Measurements from ENCODE around the gene SLF2.

The SLF2 gene

GRCh38 chr10:100873146-100873826 lies 39.5 kb upstream of the SLF2 start:
- TF ChIP-seq CTCF (IDR thresholded peaks at IDR 0.05) = no peak
- Histone ChIP-seq H3K9me3 (no peaks in the 10 kb centered on the region), H3K4me1 (no peaks in the 10 kb centered on the region), H3K27me3 (peaks cover 0 to 69% of the 10 kb centered on the region in 2 donors), H3K4me3 (no peak overlapping the region), H3K27ac (no peak overlapping the region), H3K36me3 (no peaks in the 10 kb centered on the region)
- intact Hi-C loops (cut with DNase I; ENCODE audit: low total_unique reads) = no loop called here
- DNase-seq = no peak

DNA sequence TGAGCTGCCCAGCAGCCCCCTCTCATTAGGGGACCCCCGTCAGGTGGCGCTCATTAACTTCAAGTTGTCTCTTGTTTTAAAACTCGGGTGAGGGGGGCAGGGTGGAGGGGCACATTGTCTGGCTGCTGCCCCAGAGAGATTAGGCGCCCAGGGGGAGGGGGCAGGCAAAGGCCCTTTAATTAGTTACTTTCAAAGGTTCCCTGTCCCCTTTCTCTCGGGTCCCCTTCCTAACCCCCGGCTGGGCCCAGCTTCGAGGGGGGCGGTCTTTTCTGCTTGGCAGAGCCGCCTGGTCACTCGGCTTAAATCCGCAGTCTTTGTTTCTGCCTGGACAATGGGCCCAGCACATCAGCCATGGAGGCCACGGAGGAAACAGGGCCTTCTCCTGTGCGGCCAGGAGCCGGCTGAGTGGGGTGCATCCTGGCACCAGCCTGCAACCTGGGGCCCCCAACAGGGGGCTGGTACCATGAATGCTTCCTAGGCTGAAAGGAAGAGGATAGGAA lies 38.9 kb upstream of the SLF2 start:
- intact Hi-C loops (cut with DNase I; ENCODE audit: low total_unique reads) = no loop called here
- DNase-seq = no peak
- Histone ChIP-seq H3K36me3 (no peaks in the 10 kb centered on the region), H3K4me3 (no peak overlapping the region), H3K9me3 (no peaks in the 10 kb centered on the region), H3K27ac (no peak overlapping the region), H3K27me3 (peaks cover 0 to 67% of the 10 kb centered on the region in 2 donors), H3K4me1 (no peaks in the 10 kb centered on the region)
- TF ChIP-seq CTCF (IDR thresholded peaks at IDR 0.05) = no peak

DNA sequence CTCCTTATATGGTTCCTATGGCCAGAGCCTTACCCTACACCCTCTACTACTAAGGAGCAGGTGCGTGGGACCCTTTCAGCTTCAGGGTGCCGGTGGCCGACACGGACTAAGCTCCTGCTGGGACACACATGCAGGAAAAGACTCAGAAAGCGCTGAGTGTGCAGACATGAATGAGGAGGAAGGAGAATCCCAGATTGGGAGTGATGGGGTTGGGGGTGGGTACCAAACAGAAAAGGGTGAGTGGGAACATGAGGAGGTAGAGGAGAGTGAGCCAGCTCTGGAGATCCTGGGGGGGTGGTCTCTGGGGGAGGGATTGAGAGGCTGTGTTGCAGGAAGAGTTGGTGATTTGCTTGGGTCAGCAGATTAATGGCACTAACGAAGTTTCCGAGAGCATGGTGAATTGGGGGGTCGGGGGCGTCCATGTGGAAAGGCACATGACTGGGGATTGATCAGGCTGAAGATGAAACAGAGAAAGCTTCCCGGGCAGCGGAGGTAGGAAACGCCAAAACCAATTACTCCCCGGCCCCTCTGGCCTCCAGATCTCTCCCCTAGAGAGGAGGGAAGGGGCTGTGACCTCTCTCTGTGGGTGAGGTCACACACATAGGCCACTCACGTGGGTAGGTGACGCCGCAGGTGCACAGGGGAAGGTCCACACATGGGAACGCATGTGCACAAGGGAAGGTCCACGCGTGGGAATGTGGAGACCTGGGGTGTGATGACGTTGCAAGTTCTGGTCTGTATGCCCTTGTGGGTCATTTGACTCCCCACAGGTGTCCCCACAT lies 37.9 kb upstream of the SLF2 start:
- TF ChIP-seq CTCF (IDR thresholded peaks at IDR 0.05) = no peak
- DNase-seq = no peak
- H3K27ac ChIP-seq = no peak overlapping the region
- H3K4me1 ChIP-seq = no peaks in the 10 kb centered on the region
- intact Hi-C loops (cut with DNase I; ENCODE audit: low total_unique reads) = no loop called here
- H3K9me3 ChIP-seq = no peaks in the 10 kb centered on the region
- no peak overlapping the region for H3K4me3 ChIP-seq
- no peaks in the 10 kb centered on the region for H3K36me3 ChIP-seq
- peaks cover 0 to 72% of the 10 kb centered on the region in 2 donors for H3K27me3 ChIP-seq

GRCh38 chr10:100875484-100876166 lies 37.1 kb upstream of the SLF2 start:
- no peak overlapping the region for H3K4me3 ChIP-seq
- TF ChIP-seq CTCF (IDR thresholded peaks at IDR 0.05) = no peak
- H3K27ac ChIP-seq = no peak overlapping the region
- intact Hi-C loops (cut with DNase I; ENCODE audit: low total_unique reads) = no loop called here
- H3K36me3 ChIP-seq = no peaks in the 10 kb centered on the region
- H3K4me1 ChIP-seq = no peaks in the 10 kb centered on the region
- H3K9me3 ChIP-seq = no peaks in the 10 kb centered on the region
- no peak for DNase-seq
- H3K27me3 ChIP-seq = peaks cover 0 to 75% of the 10 kb centered on the region in 2 donors

- H3K4me1 ChIP-seq = peaks cover 0 to 1% (median 0%) of the 10 kb centered on the region in 4 donors
- no peak overlapping the region for H3K4me3 ChIP-seq
- intact Hi-C loops (cut with DNase I; ENCODE audit: low total_unique reads) = no loop called here
- no peaks in the 10 kb centered on the region for H3K9me3 ChIP-seq
- DNase-seq = no peak
- no peak overlapping the region for H3K27ac ChIP-seq
- no peaks in the 10 kb centered on the region for H3K36me3 ChIP-seq
- TF ChIP-seq CTCF (IDR thresholded peaks at IDR 0.05) = no peak
- peaks cover 0 to 74% of the 10 kb centered on the region in 2 donors for H3K27me3 ChIP-seq
Measured at GRCh38 chr10:100876585-100877460, 35.9 kb upstream of the SLF2 start.

Data from tibial artery (tissue), 4 donors.